ENCODE measurements around the gene SLC44A2. TPM values are rescaled to one million over a fixed set of nuclear protein-coding genes. Genes with fewer than 3 reads are reported as not detected.
"Not testable (repeated sequence)": the region's sequence is repeated elsewhere in the genome, so short reads cannot be mapped to it uniquely, and the experiment has no call there.

The SLC44A2 gene
- total and polyA plus RNA-seq, 9 donors = 64.6 to 153 (median 142) TPM

DNA sequence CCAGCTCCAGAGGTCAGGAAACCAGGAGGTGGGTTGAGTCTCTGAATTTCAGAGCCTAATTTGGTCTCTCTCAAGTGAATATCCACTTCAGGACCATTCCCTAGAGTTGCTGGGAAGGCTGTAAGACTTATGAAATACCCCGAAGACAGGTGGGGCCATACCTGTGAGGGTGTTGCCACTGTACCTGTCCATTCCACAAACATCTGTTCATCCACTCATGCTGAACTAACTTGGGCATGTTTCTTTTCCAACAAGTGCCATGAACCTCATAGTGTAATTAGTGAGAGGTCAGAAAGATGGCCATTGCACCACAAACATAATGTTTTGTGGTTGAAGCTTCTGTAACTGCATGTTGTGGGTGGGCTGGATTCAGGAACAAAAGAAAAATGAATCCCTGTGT is 36.6 kb downstream of the SLC44A2 start:
- Histone ChIP-seq H3K36me3 (ENCODE audit: control insufficient read depth, insufficient read depth, low read length) (peaks cover 26% of the 10 kb centered on the region), H3K27me3 (ENCODE audit: control insufficient read depth, insufficient read depth, low read length) (no peaks in the 10 kb centered on the region), H3K9me3 (replicated peaks; ENCODE audit: control insufficient read depth, low read depth, low read length) (no peaks in the 10 kb centered on the region), H3K4me1 (ENCODE audit: control insufficient read depth, insufficient read depth, low read length) (peaks cover 9% of the 10 kb centered on the region), H3K27ac (ENCODE audit: low read length) (no peak overlapping the region), H3K4me3 (ENCODE audit: low read length) (no peak overlapping the region)
- no peak for DNase-seq
- WGBS (ENCODE audit: insufficient coverage) = no CpG with 5 or more reads among the region's 1 CpG

DNA sequence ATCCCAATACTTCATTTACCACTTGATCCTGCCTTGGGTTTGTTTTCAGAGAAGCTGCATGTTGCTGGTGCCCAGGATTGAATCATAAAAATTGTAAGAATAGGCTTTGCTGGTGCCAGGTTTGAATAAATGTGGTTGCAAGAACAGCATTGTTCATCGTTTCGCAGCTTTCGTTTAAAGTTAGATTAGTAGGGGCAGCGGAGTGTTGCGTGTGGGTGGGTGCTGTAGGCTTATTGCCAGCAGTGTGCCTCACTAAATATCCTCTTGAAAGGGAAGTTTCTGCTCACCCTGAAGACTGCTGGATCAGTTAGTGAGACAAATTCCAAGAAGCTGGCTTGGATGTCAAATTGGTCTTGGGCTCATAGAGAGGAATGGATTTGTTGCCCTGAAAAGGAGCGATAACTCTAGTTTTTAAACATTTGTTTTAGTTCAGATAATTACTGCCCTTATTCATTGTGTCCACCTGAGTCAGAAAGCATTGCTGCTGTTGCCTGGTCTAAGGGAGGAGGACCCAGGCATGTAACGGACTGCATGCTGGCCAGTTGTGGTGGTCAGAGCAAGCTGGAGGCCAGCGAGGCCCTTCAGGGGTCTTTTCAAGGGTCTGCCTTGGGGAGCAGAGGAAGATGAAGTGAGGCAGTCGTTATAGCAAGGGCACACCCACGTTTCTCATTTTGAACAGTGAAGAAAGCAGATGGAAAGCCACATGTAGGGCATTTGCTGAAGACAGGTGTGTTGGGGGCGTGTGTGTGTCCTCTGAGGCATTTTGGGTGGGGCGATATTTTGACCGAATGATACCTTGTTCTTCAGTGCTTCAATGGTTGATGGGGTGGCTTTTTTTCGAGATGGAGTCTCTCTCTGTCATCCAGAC is 37.3 kb downstream of the SLC44A2 start:
- H3K4me1 ChIP-seq (ENCODE audit: control insufficient read depth, insufficient read depth, low read length) = peaks cover 9% of the 10 kb centered on the region
- WGBS (ENCODE audit: insufficient coverage) = 57% methylated on average over 10 of the region's 14 CpGs
- DNase-seq = no peak
- H3K9me3 ChIP-seq (replicated peaks; ENCODE audit: control insufficient read depth, low read depth, low read length) = no peaks in the 10 kb centered on the region
- no peak overlapping the region for H3K27ac ChIP-seq (ENCODE audit: low read length)
- H3K36me3 ChIP-seq (ENCODE audit: control insufficient read depth, insufficient read depth, low read length) = peaks cover 27% of the 10 kb centered on the region
- no peak overlapping the region for H3K4me3 ChIP-seq (ENCODE audit: low read length)
- H3K27me3 ChIP-seq (ENCODE audit: control insufficient read depth, insufficient read depth, low read length) = no peaks in the 10 kb centered on the region

DNA sequence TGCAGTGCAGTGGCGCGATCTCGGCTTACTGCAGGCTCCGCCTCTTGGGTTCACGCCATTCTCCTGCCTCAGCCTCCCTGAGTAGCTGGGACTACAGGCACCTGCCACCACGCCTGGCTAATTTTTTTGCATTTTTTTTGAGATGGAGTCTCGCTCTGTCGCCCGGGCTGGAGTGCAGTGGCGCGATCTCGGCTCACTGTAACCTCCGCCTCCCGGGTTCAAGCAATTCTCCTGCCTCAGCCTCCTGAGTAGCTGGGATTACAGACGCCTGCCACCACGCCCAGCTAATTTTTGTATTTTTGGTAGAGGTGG is 37.9 kb downstream of the SLC44A2 start:
- H3K27ac ChIP-seq (ENCODE audit: low read length); H3K4me3 ChIP-seq (ENCODE audit: low read length); DNase-seq; H3K27me3 ChIP-seq (ENCODE audit: control insufficient read depth, insufficient read depth, low read length); H3K4me1 ChIP-seq (ENCODE audit: control insufficient read depth, insufficient read depth, low read length); H3K9me3 ChIP-seq (replicated peaks; ENCODE audit: control insufficient read depth, low read depth, low read length): not testable (repeated sequence)
- peaks cover 33% of the 10 kb centered on the region for H3K36me3 ChIP-seq (ENCODE audit: control insufficient read depth, insufficient read depth, low read length)
- WGBS (ENCODE audit: insufficient coverage) = 85% methylated on average over 9 of the region's 16 CpGs

DNA sequence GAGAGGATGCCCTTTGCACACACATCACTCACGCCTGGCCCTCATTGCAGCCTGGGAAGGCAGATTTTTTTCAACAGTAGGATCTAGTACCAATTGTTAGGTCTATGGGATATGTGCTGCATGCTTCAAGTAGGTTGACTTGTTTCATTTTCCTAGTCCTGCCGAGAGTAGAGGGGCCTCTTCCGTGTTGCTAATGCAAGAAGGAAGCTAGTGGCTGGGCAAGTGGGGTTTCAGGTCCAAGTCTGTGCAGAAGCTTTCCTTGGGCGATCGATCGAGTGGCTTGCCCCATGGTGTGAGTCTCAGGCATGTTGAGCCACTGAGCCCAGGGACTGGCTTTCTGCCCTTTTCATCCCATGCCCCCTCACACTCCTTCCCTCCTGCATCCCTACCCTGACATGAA is 42.5 kb downstream of the SLC44A2 start:
- H3K9me3 ChIP-seq (replicated peaks; ENCODE audit: control insufficient read depth, low read depth, low read length) = no peaks in the 10 kb centered on the region
- H3K4me3 ChIP-seq (ENCODE audit: low read length) = no peak overlapping the region
- peaks cover 39% of the 10 kb centered on the region for H3K36me3 ChIP-seq (ENCODE audit: control insufficient read depth, insufficient read depth, low read length)
- no peaks in the 10 kb centered on the region for H3K27me3 ChIP-seq (ENCODE audit: control insufficient read depth, insufficient read depth, low read length)
- DNase-seq = no peak
- no peak overlapping the region for H3K27ac ChIP-seq (ENCODE audit: low read length)
- WGBS (ENCODE audit: insufficient coverage) = 79% methylated on average over 5 of the region's 6 CpGs
- H3K4me1 ChIP-seq (ENCODE audit: control insufficient read depth, insufficient read depth, low read length) = peaks cover 2% of the 10 kb centered on the region

DNA sequence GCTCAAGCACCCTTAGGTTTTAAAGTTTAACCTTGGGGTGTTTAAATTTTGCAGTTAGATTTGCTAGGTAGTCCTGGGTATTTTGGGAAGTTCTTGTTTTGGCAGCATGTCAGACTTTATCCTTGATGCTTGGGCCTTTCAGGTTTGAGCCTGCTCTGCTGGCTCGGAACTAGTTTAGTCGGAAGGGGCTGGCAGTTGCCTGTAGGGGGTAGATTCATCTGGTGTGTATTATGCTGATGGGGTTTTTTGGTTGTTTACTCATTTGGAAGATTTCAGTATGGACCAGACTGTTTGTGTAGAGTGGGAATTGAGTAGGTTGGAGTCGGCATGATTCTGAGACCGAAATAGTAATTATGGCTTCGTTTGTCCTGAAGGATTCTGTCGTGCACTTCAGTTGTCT is 43.9 kb downstream of the SLC44A2 start:
- H3K27me3 ChIP-seq (ENCODE audit: control insufficient read depth, insufficient read depth, low read length) = no peaks in the 10 kb centered on the region
- peaks cover 45% of the 10 kb centered on the region for H3K36me3 ChIP-seq (ENCODE audit: control insufficient read depth, insufficient read depth, low read length)
- no peaks in the 10 kb centered on the region for H3K4me1 ChIP-seq (ENCODE audit: control insufficient read depth, insufficient read depth, low read length)
- no peak for DNase-seq
- WGBS (ENCODE audit: insufficient coverage) = 76% methylated on average over 5 of the region's 6 CpGs
- no peak overlapping the region for H3K4me3 ChIP-seq (ENCODE audit: low read length)
- H3K27ac ChIP-seq (ENCODE audit: low read length) = no peak overlapping the region
- H3K9me3 ChIP-seq (replicated peaks; ENCODE audit: control insufficient read depth, low read depth, low read length) = no peaks in the 10 kb centered on the region

DNA sequence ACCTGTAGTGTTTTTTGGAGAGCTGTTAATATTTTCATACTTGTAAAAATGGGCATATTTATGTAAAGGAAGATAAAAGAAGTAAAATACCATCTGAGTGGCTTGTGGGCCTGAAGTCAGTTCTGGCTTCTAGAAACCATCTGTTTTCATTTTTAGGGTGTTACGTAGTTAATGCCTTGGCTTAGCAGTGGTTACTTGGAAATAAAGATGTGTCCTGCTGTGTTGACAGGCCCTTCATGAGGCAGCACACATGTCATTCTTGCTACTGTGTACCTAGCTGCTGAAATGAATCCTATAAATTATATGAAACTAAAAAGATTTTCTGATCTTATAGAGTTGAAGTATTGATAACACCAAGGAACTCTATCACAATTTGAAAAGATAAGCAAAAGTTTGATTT is 44.8 kb downstream of the SLC44A2 start:
- DNase-seq = peak; percentile 58
- no peak overlapping the region for H3K4me3 ChIP-seq (ENCODE audit: low read length)
- no peaks in the 10 kb centered on the region for H3K27me3 ChIP-seq (ENCODE audit: control insufficient read depth, insufficient read depth, low read length)
- WGBS (ENCODE audit: insufficient coverage) = 43% methylated on average over 1 of the region's 1 CpG
- H3K9me3 ChIP-seq (replicated peaks; ENCODE audit: control insufficient read depth, low read depth, low read length) = no peaks in the 10 kb centered on the region
- peaks cover 50% of the 10 kb centered on the region for H3K36me3 ChIP-seq (ENCODE audit: control insufficient read depth, insufficient read depth, low read length)
- no peak overlapping the region for H3K27ac ChIP-seq (ENCODE audit: low read length)
- no peaks in the 10 kb centered on the region for H3K4me1 ChIP-seq (ENCODE audit: control insufficient read depth, insufficient read depth, low read length)

DNA sequence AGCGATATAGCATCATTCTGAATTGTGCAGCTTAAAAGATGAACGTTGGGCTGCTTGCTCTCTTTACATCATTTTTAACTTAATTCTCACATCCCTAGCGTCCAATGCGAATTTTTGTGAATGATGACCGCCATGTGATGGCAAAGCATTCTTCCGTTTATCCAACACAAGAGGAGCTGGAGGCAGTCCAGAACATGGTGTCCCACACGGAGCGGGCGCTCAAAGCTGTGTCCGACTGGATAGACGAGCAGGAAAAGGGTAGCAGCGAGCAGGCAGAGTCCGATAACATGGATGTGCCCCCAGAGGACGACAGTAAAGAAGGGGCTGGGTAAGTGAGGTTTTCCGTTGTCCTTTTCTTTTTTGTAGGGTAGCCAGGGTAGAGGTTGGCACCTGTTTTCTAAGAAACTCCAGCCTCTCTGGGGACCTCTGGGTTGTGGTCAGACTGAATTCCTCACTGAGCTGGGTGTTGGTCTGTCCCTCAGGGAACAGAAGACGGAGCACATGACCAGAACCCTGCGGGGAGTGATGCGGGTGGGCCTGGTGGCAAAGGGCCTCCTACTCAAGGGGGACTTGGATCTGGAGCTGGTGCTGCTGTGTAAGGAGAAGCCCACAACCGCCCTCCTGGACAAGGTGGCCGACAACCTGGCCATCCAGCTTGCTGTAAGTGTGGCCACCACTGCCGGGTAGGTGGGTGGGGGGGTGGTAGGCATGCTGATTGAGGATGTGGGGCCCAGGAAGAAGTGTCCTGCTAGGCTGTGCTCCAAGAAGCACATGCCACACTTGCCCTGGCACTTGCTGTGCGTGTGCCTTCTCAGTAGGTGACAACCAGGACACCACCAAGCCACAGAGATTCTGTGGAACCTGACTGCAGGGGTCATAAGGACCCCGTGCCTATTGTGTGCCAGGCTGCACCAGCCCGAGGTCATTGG is 45.8 kb downstream of the SLC44A2 start:
- WGBS (ENCODE audit: insufficient coverage) = 81% methylated on average over 22 of the region's 24 CpGs
- no peaks in the 10 kb centered on the region for H3K27me3 ChIP-seq (ENCODE audit: control insufficient read depth, insufficient read depth, low read length)
- no peaks in the 10 kb centered on the region for H3K4me1 ChIP-seq (ENCODE audit: control insufficient read depth, insufficient read depth, low read length)
- H3K4me3 ChIP-seq (ENCODE audit: low read length) = no peak overlapping the region
- no peak overlapping the region for H3K27ac ChIP-seq (ENCODE audit: low read length)
- no peak for DNase-seq
- no peaks in the 10 kb centered on the region for H3K9me3 ChIP-seq (replicated peaks; ENCODE audit: control insufficient read depth, low read depth, low read length)
- peaks cover 58% of the 10 kb centered on the region for H3K36me3 ChIP-seq (ENCODE audit: control insufficient read depth, insufficient read depth, low read length)

DNA sequence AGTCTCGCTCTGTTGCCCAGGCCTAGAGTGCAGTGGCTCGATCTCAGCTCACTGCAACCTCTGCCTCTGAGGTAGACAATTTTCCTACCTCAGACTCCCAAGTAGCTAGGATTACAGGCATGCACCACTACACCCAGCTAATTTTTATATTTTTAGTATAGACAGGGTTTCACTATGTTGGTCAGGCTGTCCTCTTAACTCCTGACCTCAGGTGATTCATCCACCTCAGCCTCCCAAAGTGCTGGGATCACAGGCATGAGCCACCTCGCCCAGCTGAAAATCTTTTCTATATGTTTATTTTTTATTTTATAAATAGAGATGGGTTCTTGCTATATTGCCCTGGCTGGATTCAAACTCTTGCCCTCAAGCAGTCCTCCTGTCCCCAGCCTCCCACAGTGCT is 46.6 kb downstream of the SLC44A2 start:
- H3K4me1 ChIP-seq (ENCODE audit: control insufficient read depth, insufficient read depth, low read length); H3K4me3 ChIP-seq (ENCODE audit: low read length); H3K27me3 ChIP-seq (ENCODE audit: control insufficient read depth, insufficient read depth, low read length); H3K9me3 ChIP-seq (replicated peaks; ENCODE audit: control insufficient read depth, low read depth, low read length); H3K27ac ChIP-seq (ENCODE audit: low read length); DNase-seq: not testable (repeated sequence)
- WGBS (ENCODE audit: insufficient coverage) = no CpG with 5 or more reads among the region's 3 CpGs
- peaks cover 57% of the 10 kb centered on the region for H3K36me3 ChIP-seq (ENCODE audit: control insufficient read depth, insufficient read depth, low read length)

DNA sequence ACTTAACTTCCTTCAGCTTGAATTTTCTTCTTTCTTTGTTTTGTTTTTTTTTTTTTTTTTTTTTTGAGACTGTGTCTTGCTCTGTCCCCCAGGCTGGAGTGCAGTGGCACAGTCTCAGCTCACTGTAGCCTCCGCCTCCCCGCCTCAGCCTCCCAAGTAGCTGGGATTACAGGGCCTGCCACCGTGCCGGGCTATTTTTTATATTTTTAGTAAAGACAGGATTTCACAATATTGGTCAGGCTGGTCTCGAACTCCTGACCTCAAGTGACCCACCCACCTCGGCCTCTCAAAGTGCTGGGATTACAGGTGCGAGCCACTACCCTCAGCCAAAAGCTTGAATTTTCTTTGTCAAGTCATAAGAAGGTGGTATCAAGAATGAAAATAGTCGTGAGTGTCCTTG is 49.9 kb downstream of the SLC44A2 start:
- not testable (repeated sequence) for H3K27me3 ChIP-seq (ENCODE audit: control insufficient read depth, insufficient read depth, low read length); H3K4me3 ChIP-seq (ENCODE audit: low read length); H3K4me1 ChIP-seq (ENCODE audit: control insufficient read depth, insufficient read depth, low read length); DNase-seq; H3K27ac ChIP-seq (ENCODE audit: low read length); H3K9me3 ChIP-seq (replicated peaks; ENCODE audit: control insufficient read depth, low read depth, low read length)
- WGBS (ENCODE audit: insufficient coverage) = 91% methylated on average over 4 of the region's 8 CpGs
- H3K36me3 ChIP-seq (ENCODE audit: control insufficient read depth, insufficient read depth, low read length) = peaks cover 78% of the 10 kb centered on the region

DNA sequence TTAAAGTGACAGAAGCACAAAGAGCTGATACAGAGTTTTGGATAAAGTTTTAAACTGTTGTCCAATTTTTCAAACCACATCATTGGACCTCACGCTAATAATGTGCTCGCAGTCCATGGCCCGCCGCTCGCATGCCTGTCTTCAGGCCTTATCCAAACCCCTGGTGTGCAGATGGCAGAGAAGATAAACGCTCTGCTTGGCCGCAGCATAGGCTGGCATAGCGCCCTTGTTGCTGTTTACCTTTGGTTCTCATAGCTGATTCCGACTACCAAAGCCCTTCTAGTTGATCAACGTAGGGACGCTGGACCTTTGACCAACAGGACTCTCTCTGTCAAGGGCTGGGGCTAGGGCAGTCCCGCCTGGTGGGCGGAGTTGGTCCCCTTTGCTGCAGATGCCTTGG is 52.4 kb downstream of the SLC44A2 start:
- no peak for DNase-seq
- no peak overlapping the region for H3K27ac ChIP-seq (ENCODE audit: low read length)
- H3K27me3 ChIP-seq (ENCODE audit: control insufficient read depth, insufficient read depth, low read length) = no peaks in the 10 kb centered on the region
- H3K4me1 ChIP-seq (ENCODE audit: control insufficient read depth, insufficient read depth, low read length) = no peaks in the 10 kb centered on the region
- H3K9me3 ChIP-seq (replicated peaks; ENCODE audit: control insufficient read depth, low read depth, low read length) = no peaks in the 10 kb centered on the region
- 92% methylated on average over 4 of the region's 13 CpGs for whole genome bisulfite sequencing (ENCODE audit: insufficient coverage)
- H3K36me3 ChIP-seq (ENCODE audit: control insufficient read depth, insufficient read depth, low read length) = peaks cover 84% of the 10 kb centered on the region
- H3K4me3 ChIP-seq (ENCODE audit: low read length) = no peak overlapping the region

Data from muscle of leg (tissue), 11 donors.